Mucosa of rectum (tissue), 2 donors: ENCODE results near the gene RYR3.

Source experiments
- H3K27ac ChIP-seq, 2 donors: one replicate each; pipeline ENCODE4 v1.7.0; 2013; ENCODE audit warnings: inconsistent platforms in 2 of 2, low read depth in 2 of 2, low read length in 2 of 2
- H3K27me3 ChIP-seq, 2 donors: one replicate each; pipeline ENCODE4 v1.7.0; 2013; ENCODE audit warnings: low read length in 2 of 2; ENCODE audit not compliant: control insufficient read depth in 2 of 2, insufficient read depth in 2 of 2
- H3K36me3 ChIP-seq, 2 donors: one replicate each; pipeline ENCODE4 v1.7.0; 2013; ENCODE audit warnings: low read length in 2 of 2; ENCODE audit not compliant: control insufficient read depth in 2 of 2, insufficient read depth in 2 of 2
- H3K4me1 ChIP-seq, 2 donors: one replicate each; pipeline ENCODE4 v1.7.0; 2013; ENCODE audit warnings: low read length in 2 of 2, mild to moderate bottlenecking in 1 of 2; ENCODE audit not compliant: control insufficient read depth in 2 of 2, insufficient read depth in 2 of 2
- H3K4me3 ChIP-seq, 2 donors: one replicate each; pipeline ENCODE4 v1.7.0; 2013; ENCODE audit warnings: low read length in 2 of 2
- H3K9ac ChIP-seq, 2 donors: one replicate each; pipeline ENCODE4 v1.7.0; 2013; ENCODE audit warnings: low read length in 2 of 2, low read depth in 1 of 2, mild to moderate bottlenecking in 1 of 2
- H3K9me3 ChIP-seq, 2 donors: one replicate each; pipeline ENCODE4 v1.7.0; 2013; ENCODE audit warnings: low read length in 2 of 2; ENCODE audit not compliant: control insufficient read depth in 2 of 2
- donor health status: healthy.
- donor health status: Normal muscosa, but diverticular disease.

The RYR3 gene

GRCh38 chr15:33517944-33518343 is 207.2 kb downstream of the RYR3 start:
- Histone ChIP-seq H3K27ac (no peak overlapping the region), H3K9ac (no peak overlapping the region), H3K4me3 (no peak overlapping the region), H3K27me3 (no peaks in the 10 kb centered on the region), H3K9me3 (no peaks in the 10 kb centered on the region), H3K4me1 (no peaks in the 10 kb centered on the region), H3K36me3 (no peaks in the 10 kb centered on the region)

GRCh38 chr15:33518421-33518820 is 207.7 kb downstream of the RYR3 start:
- Histone ChIP-seq H3K36me3 (no peaks in the 10 kb centered on the region), H3K9me3 (no peaks in the 10 kb centered on the region), H3K27me3 (no peaks in the 10 kb centered on the region), H3K9ac (no peak overlapping the region), H3K4me3 (no peak overlapping the region), H3K4me1 (no peaks in the 10 kb centered on the region), H3K27ac (no peak overlapping the region)

- H3K4me3 ChIP-seq: no peak overlapping the region
- H3K4me1 ChIP-seq: no peaks in the 10 kb centered on the region
Measured at GRCh38 chr15:33524274-33524673, 213.5 kb downstream of the RYR3 start.

GRCh38 chr15:33526532-33526931 is 215.8 kb downstream of the RYR3 start:
- Histone ChIP-seq H3K27ac (no peak overlapping the region), H3K4me3 (no peak overlapping the region), H3K4me1 (no peaks in the 10 kb centered on the region), H3K27me3 (no peaks in the 10 kb centered on the region), H3K36me3 (no peaks in the 10 kb centered on the region), H3K9me3 (no peaks in the 10 kb centered on the region), H3K9ac (no peak overlapping the region)

More at GRCh38 chr15:33524274-33524673, 213.5 kb downstream of the RYR3 start:
- Histone ChIP-seq H3K9me3 (no peaks in the 10 kb centered on the region), H3K27ac (no peak overlapping the region), H3K9ac (no peak overlapping the region), H3K36me3 (no peaks in the 10 kb centered on the region), H3K27me3 (no peaks in the 10 kb centered on the region)

GRCh38 chr15:33533197-33533596 is 222.4 kb downstream of the RYR3 start:
- Histone ChIP-seq H3K9ac (no peak overlapping the region), H3K4me3 (no peak overlapping the region), H3K36me3 (no peaks in the 10 kb centered on the region), H3K27me3 (peaks cover 0 to 5% of the 10 kb centered on the region in 2 donors), H3K9me3 (no peaks in the 10 kb centered on the region), H3K27ac (no peak overlapping the region), H3K4me1 (no peaks in the 10 kb centered on the region)

- Histone ChIP-seq H3K27ac (no peak overlapping the region), H3K4me1 (no peaks in the 10 kb centered on the region), H3K9me3 (no peaks in the 10 kb centered on the region), H3K36me3 (no peaks in the 10 kb centered on the region), H3K27me3 (peaks cover 0 to 5% of the 10 kb centered on the region in 2 donors), H3K4me3 (no peak overlapping the region), H3K9ac (no peak overlapping the region)
Measured at GRCh38 chr15:33534642-33535041, 223.9 kb downstream of the RYR3 start.

GRCh38 chr15:33535135-33535534 is 224.4 kb downstream of the RYR3 start:
- H3K4me1 ChIP-seq: no peaks in the 10 kb centered on the region
- H3K27me3 ChIP-seq: peaks cover 0 to 5% of the 10 kb centered on the region in 2 donors
- H3K36me3 ChIP-seq: no peaks in the 10 kb centered on the region
- no peak overlapping the region for H3K27ac ChIP-seq
- no peaks in the 10 kb centered on the region for H3K9me3 ChIP-seq
- no peak overlapping the region for H3K9ac ChIP-seq
- H3K4me3 ChIP-seq: no peak overlapping the region

- H3K9ac ChIP-seq: no peak overlapping the region
- no peaks in the 10 kb centered on the region for H3K4me1 ChIP-seq
- H3K9me3 ChIP-seq: no peaks in the 10 kb centered on the region
- no peaks in the 10 kb centered on the region for H3K36me3 ChIP-seq
- peaks cover 0 to 5% of the 10 kb centered on the region in 2 donors for H3K27me3 ChIP-seq
- no peak overlapping the region for H3K27ac ChIP-seq
- no peak overlapping the region for H3K4me3 ChIP-seq
Measured at GRCh38 chr15:33539825-33540573, 229.2 kb downstream of the RYR3 start.

GRCh38 chr15:33543957-33544356 is 233.2 kb downstream of the RYR3 start:
- Histone ChIP-seq H3K9me3 (no peaks in the 10 kb centered on the region), H3K4me3 (no peak overlapping the region), H3K27me3 (no peaks in the 10 kb centered on the region), H3K36me3 (no peaks in the 10 kb centered on the region), H3K4me1 (no peaks in the 10 kb centered on the region), H3K9ac (no peak overlapping the region), H3K27ac (no peak overlapping the region)

- Histone ChIP-seq H3K27me3 (no peaks in the 10 kb centered on the region), H3K4me3 (no peak overlapping the region), H3K9ac (no peak overlapping the region), H3K9me3 (no peaks in the 10 kb centered on the region), H3K4me1 (no peaks in the 10 kb centered on the region), H3K27ac (no peak overlapping the region), H3K36me3 (no peaks in the 10 kb centered on the region)
Measured at GRCh38 chr15:33545866-33546265, 235.1 kb downstream of the RYR3 start.
